GM12878 (cell line): ENCODE measurements around the gene MIR17HG. TPM values are rescaled to one million over a fixed set of nuclear protein-coding genes. Genes with fewer than 3 reads are reported as not detected.

ENCODE experiments used
- CHD2 ChIP-seq: IDR thresholded peaks from 2 replicates; pipeline ENCODE4 v1.6.1; 2011; ENCODE audit warnings: low read depth, low read length, improper control_type of control experiment, borderline replicate concordance
- CTCF ChIP-seq, 3 experiments: IDR thresholded peaks in 2 of 3; conservative IDR thresholded peaks in 1 of 3; 2 replicates each; pipeline ENCODE4 v1.5.1; 2011; ENCODE audit warnings: low read depth in 3 of 3, low read length in 3 of 3, mild to moderate bottlenecking in 3 of 3, control low read depth in 2 of 3, moderate library complexity in 2 of 3, inconsistent platforms in 1 of 3, mixed read lengths in 1 of 3; ENCODE audit not compliant: control insufficient read depth in 2 of 3, insufficient read depth in 1 of 3; ENCODE audit errors: extremely low read depth in 1 of 3
- DPF2 ChIP-seq: fragments of 450-650 bp; IDR thresholded peaks from 2 replicates; pipeline ENCODE4 v1.6.1; 2017; ENCODE audit warnings: mild to moderate bottlenecking
- EED ChIP-seq: sonication (generic); IDR thresholded peaks from 2 replicates; pipeline ENCODE4 v1.6.1; 2016; ENCODE audit warnings: antibody characterized with exemption, low read depth
- MAX ChIP-seq: IDR thresholded peaks from 2 replicates; pipeline ENCODE4 v1.6.1; 2012; ENCODE audit warnings: low read depth, low read length, improper control_type of control experiment
- MXI1 ChIP-seq: fragments of 150-350 bp; IDR thresholded peaks from 2 replicates; pipeline ENCODE4 v1.6.1; 2011; ENCODE audit warnings: low read depth, mild to moderate bottlenecking, inconsistent platforms, low read length, improper control_type of control experiment
- NKRF ChIP-seq: fragments of 450-650 bp; conservative IDR thresholded peaks from 2 replicates; pipeline ENCODE4 v1.6.1; 2017; ENCODE audit warnings: mild to moderate bottlenecking, moderate library complexity
- PAX5 ChIP-seq: IDR thresholded peaks from 2 replicates; pipeline ENCODE4 v1.6.1; 2011; ENCODE audit warnings: low read depth, low read length, borderline replicate concordance
- PML ChIP-seq: IDR thresholded peaks from 2 replicates; pipeline ENCODE4 v1.6.1; 2012; ENCODE audit warnings: low read length, inconsistent platforms
- RELA ChIP-seq: fragments of 450-650 bp; IDR thresholded peaks from 2 replicates; pipeline ENCODE4 v1.8.0; 2014; ENCODE audit warnings: borderline replicate concordance; ENCODE audit not compliant: partially characterized antibody
- SIX5 ChIP-seq: IDR thresholded peaks from 2 replicates; pipeline ENCODE4 v1.6.1; 2011; ENCODE audit warnings: mild to moderate bottlenecking, low read depth, low read length, moderate library complexity; ENCODE audit not compliant: severe bottlenecking
- ZNF274 ChIP-seq: IDR thresholded peaks from one replicate; pipeline ENCODE4 v1.8.0; 2011; ENCODE audit not compliant: insufficient read length, insufficient read depth
- polyA plus RNA-seq, 11 experiments: library from polyadenylated mRNA; depleted of rRNA in 4 of 11; unstranded in 6 of 11; stranded (reverse) in 5 of 11; fragments of >200 nt; fragmentation: Nextera tagmentation in 4 of 11; fragmentation: Illumina TruSeq in 1 of 11; extraction: Ambion mirVana in 4 of 11; extraction: Trizol in 1 of 11; gene quantifications; 1 replicate in 1 of 11; 2 replicates in 10 of 11; pipeline versions ENCODE4 v1.2.1 to v1.2.3, GENCODE V29; 2011 to 2016; ENCODE audit warnings: inconsistent platforms in 2 of 11, missing spikeins in 2 of 11, low read depth in 1 of 11
- total RNA-seq, 4 experiments: library from RNA; depleted of rRNA in 3 of 4; stranded (reverse); fragments of >200 nt in 3 of 4; fragmentation: Illumina TruSeq in 1 of 4; extraction: Trizol in 1 of 4; gene quantifications; 2 replicates each; pipeline versions ENCODE4 v1.2.1 to v1.2.3, GENCODE V29; 2013 to 2021
- TF ChIP-seq, protein P1 (sequence below): IDR thresholded peaks from 2 replicates; pipeline ENCODE4 v1.6.1; 2012; ENCODE audit warnings: low read depth, low read length, improper control_type of control experiment
- TF ChIP-seq, protein P2 (sequence below): fragments of 450-650 bp; formaldehyde crosslinking; IDR thresholded peaks from 2 replicates; pipeline ENCODE4 v1.4.0; 2020; ENCODE audit warnings: mild to moderate bottlenecking, moderate library complexity
- TF ChIP-seq, protein P3 (sequence below): fragments of 450-650 bp; IDR thresholded peaks from 2 replicates; pipeline ENCODE4 v1.6.1; 2018; ENCODE audit warnings: mild to moderate bottlenecking, low read depth, moderate library complexity; ENCODE audit not compliant: partially characterized antibody
- TF ChIP-seq, protein P4 (sequence below): fragments of 450-650 bp; IDR thresholded peaks from 2 replicates; pipeline ENCODE4 v1.6.1; 2016; ENCODE audit warnings: mild to moderate bottlenecking

Gene MIR17HG
- total and polyA plus RNA-seq, 10 of the 15 experiments (the other 5 are each of a cell fraction or from before 2014, with no cell fraction given), result 4.4 to 37.7 (median 15.1) TPM

DNA sequence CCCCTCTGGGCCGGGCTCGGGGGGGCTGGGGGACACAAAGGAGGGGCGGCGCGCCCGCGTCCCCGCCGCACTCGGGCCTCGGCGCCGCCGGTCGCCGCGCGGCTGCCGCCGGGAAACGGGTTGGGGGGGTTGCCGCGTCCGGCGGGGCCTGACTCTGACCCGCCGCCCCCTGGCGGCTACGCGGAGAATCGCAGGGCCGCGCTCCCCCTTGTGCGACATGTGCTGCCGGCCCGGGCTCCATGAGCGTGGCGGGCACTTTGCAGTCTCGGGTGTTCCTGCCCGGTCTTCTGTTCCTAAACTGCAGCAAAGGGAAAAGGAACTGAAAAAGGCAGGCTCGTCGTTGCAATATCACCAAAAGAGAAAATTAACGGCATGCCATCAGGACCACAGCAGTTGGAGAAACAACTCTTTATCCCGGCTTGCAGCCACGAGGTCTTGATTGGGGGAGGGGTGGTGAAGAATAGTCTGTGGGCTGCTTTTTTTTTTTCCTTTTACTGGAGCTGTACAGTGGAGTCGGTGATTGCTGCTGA is 1.5 kb downstream of the MIR17HG start (continued):
- no peak for TF ChIP-seq EED
- TF ChIP-seq PML, result no peak
- TF ChIP-seq ZNF274, result no peak
- TF ChIP-seq PAX5, result 0 out of 2 replicates have a peak, but pooled peaks have one; percentile 61
- no peak; the same call in 1 of the 2 replicates for TF ChIP-seq DPF2
- TF ChIP-seq NKRF, result peak; percentile 96
- TF ChIP-seq, protein P1, sequence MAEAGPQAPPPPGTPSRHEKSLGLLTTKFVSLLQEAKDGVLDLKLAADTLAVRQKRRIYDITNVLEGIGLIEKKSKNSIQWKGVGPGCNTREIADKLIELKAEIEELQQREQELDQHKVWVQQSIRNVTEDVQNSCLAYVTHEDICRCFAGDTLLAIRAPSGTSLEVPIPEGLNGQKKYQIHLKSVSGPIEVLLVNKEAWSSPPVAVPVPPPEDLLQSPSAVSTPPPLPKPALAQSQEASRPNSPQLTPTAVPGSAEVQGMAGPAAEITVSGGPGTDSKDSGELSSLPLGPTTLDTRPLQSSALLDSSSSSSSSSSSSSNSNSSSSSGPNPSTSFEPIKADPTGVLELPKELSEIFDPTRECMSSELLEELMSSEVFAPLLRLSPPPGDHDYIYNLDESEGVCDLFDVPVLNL, result 0 out of 2 replicates have a peak, but pooled peaks have one; percentile 27
- no peak for TF ChIP-seq SIX5
- peak; percentile 95 for TF ChIP-seq MAX
- TF ChIP-seq CTCF (IDR thresholded peaks at IDR 0.05 in 2 of 3, conservative IDR thresholded peaks at IDR 0.05 in 1 of 3; ENCODE audit: control insufficient read depth in 2 of 3, extremely low read depth in 1 of 3, insufficient read depth in 1 of 3, low read depth in 3 of 3, low read length in 3 of 3), result peak; percentile 90 to 97 (median 94)
- TF ChIP-seq RELA, result peak; percentile 19
- peak; percentile 72; the same call in 1 of the 2 replicates for TF ChIP-seq CHD2
- TF ChIP-seq, protein P2, sequence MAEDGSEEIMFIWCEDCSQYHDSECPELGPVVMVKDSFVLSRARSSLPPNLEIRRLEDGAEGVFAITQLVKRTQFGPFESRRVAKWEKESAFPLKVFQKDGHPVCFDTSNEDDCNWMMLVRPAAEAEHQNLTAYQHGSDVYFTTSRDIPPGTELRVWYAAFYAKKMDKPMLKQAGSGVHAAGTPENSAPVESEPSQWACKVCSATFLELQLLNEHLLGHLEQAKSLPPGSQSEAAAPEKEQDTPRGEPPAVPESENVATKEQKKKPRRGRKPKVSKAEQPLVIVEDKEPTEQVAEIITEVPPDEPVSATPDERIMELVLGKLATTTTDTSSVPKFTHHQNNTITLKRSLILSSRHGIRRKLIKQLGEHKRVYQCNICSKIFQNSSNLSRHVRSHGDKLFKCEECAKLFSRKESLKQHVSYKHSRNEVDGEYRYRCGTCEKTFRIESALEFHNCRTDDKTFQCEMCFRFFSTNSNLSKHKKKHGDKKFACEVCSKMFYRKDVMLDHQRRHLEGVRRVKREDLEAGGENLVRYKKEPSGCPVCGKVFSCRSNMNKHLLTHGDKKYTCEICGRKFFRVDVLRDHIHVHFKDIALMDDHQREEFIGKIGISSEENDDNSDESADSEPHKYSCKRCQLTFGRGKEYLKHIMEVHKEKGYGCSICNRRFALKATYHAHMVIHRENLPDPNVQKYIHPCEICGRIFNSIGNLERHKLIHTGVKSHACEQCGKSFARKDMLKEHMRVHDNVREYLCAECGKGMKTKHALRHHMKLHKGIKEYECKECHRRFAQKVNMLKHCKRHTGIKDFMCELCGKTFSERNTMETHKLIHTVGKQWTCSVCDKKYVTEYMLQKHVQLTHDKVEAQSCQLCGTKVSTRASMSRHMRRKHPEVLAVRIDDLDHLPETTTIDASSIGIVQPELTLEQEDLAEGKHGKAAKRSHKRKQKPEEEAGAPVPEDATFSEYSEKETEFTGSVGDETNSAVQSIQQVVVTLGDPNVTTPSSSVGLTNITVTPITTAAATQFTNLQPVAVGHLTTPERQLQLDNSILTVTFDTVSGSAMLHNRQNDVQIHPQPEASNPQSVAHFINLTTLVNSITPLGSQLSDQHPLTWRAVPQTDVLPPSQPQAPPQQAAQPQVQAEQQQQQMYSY, result no peak
- TF ChIP-seq, protein P3, sequence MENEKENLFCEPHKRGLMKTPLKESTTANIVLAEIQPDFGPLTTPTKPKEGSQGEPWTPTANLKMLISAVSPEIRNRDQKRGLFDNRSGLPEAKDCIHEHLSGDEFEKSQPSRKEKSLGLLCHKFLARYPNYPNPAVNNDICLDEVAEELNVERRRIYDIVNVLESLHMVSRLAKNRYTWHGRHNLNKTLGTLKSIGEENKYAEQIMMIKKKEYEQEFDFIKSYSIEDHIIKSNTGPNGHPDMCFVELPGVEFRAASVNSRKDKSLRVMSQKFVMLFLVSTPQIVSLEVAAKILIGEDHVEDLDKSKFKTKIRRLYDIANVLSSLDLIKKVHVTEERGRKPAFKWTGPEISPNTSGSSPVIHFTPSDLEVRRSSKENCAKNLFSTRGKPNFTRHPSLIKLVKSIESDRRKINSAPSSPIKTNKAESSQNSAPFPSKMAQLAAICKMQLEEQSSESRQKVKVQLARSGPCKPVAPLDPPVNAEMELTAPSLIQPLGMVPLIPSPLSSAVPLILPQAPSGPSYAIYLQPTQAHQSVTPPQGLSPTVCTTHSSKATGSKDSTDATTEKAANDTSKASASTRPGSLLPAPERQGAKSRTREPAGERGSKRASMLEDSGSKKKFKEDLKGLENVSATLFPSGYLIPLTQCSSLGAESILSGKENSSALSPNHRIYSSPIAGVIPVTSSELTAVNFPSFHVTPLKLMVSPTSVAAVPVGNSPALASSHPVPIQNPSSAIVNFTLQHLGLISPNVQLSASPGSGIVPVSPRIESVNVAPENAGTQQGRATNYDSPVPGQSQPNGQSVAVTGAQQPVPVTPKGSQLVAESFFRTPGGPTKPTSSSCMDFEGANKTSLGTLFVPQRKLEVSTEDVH, result peak; percentile 62
- TF ChIP-seq, protein P4, sequence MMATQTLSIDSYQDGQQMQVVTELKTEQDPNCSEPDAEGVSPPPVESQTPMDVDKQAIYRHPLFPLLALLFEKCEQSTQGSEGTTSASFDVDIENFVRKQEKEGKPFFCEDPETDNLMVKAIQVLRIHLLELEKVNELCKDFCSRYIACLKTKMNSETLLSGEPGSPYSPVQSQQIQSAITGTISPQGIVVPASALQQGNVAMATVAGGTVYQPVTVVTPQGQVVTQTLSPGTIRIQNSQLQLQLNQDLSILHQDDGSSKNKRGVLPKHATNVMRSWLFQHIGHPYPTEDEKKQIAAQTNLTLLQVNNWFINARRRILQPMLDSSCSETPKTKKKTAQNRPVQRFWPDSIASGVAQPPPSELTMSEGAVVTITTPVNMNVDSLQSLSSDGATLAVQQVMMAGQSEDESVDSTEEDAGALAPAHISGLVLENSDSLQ, result no peak
- TF ChIP-seq MXI1, result peak; percentile 99
